Measurements from ENCODE around the gene DNAH5. TPM values are rescaled to one million over a fixed set of nuclear protein-coding genes. Genes with fewer than 3 reads are reported as not detected.

Gene DNAH5
- total and polyA plus RNA-seq, 2 of the 8 experiments (the other 6 are each of a cell fraction or from before 2014, with no cell fraction given) = 0.30 to 0.73 TPM

DNA sequence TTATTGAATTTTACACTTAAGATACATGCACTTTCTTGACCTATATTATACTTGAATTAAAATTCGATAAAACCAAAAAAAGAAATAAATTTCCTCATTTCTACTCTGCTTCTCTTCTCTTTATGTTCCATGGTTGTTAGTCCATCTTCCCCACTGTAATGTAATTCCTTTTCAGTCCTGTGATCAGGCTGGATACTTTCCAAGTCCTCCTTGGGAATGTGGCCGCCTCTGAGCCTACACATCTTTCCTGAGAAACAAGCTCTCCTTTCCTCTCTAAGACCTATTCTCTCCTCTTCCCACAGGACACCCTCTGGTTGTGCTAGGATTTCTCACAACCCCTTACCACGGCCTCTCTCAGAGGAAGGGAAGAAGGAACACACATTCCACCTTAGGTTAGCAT is 285.1 kb downstream of the DNAH5 start:
- Histone ChIP-seq H3K4ac (replicated peaks; ENCODE audit: insufficient read length, low read depth, low read length) (no peak overlapping the region), H2AK5ac (ENCODE audit: low read depth, low read length) (no peak overlapping the region), H3K27ac (ENCODE audit: low read depth, low read length) (no peak overlapping the region), H3K79me1 (ENCODE audit: low read depth, low read length) (0 out of 2 replicates have a peak, but pooled peaks cover 2% of the 10 kb centered on the region), H3K4me2 (ENCODE audit: insufficient read depth in 1 of 2, low read depth in 2 of 2, low read length in 2 of 2) (no peak overlapping the region), H3K56ac (replicated peaks; ENCODE audit: insufficient read length, low read depth, low read length) (no peak overlapping the region), H2BK20ac (ENCODE audit: low read length) (no peak overlapping the region), H2AFZ (ENCODE audit: low read length) (no peak overlapping the region), H3K9ac (replicated peaks in 1 of 4; ENCODE audit: extremely low read depth in 1 of 4, low read depth in 3 of 4, low read length in 3 of 4) (no peak overlapping the region), H3K4me1 (replicated peaks in 1 of 4; ENCODE audit: control insufficient read depth in 3 of 4, insufficient read depth in 4 of 4, low read length in 3 of 4) (no peaks in the 10 kb centered on the region), H2BK15ac (ENCODE audit: low read length) (no peak overlapping the region), H3K4me3 (ENCODE audit: extremely low read depth in 1 of 4, insufficient read depth in 2 of 4, low read depth in 3 of 4, low read length in 4 of 4) (no peak overlapping the region), H3K18ac (ENCODE audit: extremely low read depth, low read length) (no peak overlapping the region), H4K5ac (ENCODE audit: insufficient read length, low read depth, low read length) (no peak overlapping the region), H3K79me2 (ENCODE audit: control insufficient read depth in 1 of 2, insufficient read depth in 2 of 2, low read length in 2 of 2) (no peaks in the 10 kb centered on the region), H3K14ac (ENCODE audit: insufficient read length) (no peak overlapping the region), H3K23ac (ENCODE audit: insufficient read length) (no peak overlapping the region), H3K27me3 (replicated peaks in 1 of 4; ENCODE audit: control insufficient read depth in 3 of 4, extremely low read depth in 1 of 4, insufficient read depth in 3 of 4, low read length in 3 of 4) (no peaks in the 10 kb centered on the region), H3K23me2 (ENCODE audit: low read depth, low read length) (peaks cover 2% of the 10 kb centered on the region; the same call in 1 of the 2 replicates), H2BK120ac (replicated peaks; ENCODE audit: low read depth, low read length) (no peak overlapping the region), H4K20me1 (replicated peaks in 1 of 2; ENCODE audit: control insufficient read depth in 1 of 2, insufficient read depth in 2 of 2, low read length in 2 of 2) (no peaks in the 10 kb centered on the region), H2BK12ac (ENCODE audit: low read depth, low read length) (no peak overlapping the region), H3K36me3 (ENCODE audit: control insufficient read depth in 2 of 4, insufficient read depth in 4 of 4, low read length in 3 of 4) (no peaks in the 10 kb centered on the region), H4K91ac (replicated peaks; ENCODE audit: insufficient read length, low read length) (no peak overlapping the region), H3K9me3 (ENCODE audit: insufficient read depth in 2 of 2, low read depth in 1 of 2, low read length in 1 of 2) (no peaks in the 10 kb centered on the region), H4K8ac (ENCODE audit: extremely low read depth, insufficient read depth, low read length) (no peak overlapping the region), H2BK5ac (ENCODE audit: low read depth, low read length) (no peak overlapping the region)
- CTCF ChIA-PET (ENCODE audit: partially characterized antibody) = interaction anchor here (0.6 to 1.4 kb wide), 7 partner anchors 8 to 206 kb away, joined by 3 to 4 read pairs (median 3); no protein-coding TSS in a partner anchor
- no peak for TF ChIP-seq BRCA1 (IDR thresholded peaks at IDR 0.05; ENCODE audit: low read depth, low read length)
- no peak for TF ChIP-seq MAFK (IDR thresholded peaks at IDR 0.05; ENCODE audit: low read depth, low read length)
- TF ChIP-seq MAX (IDR thresholded peaks at IDR 0.05) = no peak
- no peak for TF ChIP-seq POLR2AphosphoS5 (IDR thresholded peaks at IDR 0.05; ENCODE audit: low read depth, low read length)
- no peak for TF ChIP-seq CTBP2 (IDR thresholded peaks at IDR 0.05; ENCODE audit: borderline replicate concordance, insufficient read depth, insufficient read length, low read length)
- no peak for TF ChIP-seq EZH2 (IDR thresholded peaks at IDR 0.05; ENCODE audit: low read depth, low read length, severe bottlenecking)
- TF ChIP-seq TEAD4 (IDR thresholded peaks at IDR 0.05; ENCODE audit: low read depth, low read length) = no peak
- no peak for TF ChIP-seq RBBP5 (IDR thresholded peaks at IDR 0.05; ENCODE audit: borderline replicate concordance, low read depth, low read length)
- POLR2A ChIA-PET (ENCODE audit: partially characterized antibody) = no interaction called here
- WGBS, 2 experiments (ENCODE audit: extremely low coverage in 1 of 2, insufficient coverage in 1 of 2, insufficient read length in 1 of 2, insufficient replicate concordance in 2 of 2, low coverage in 1 of 2, low lambda C conversion rate in 2 of 2, missing lambda C conversion rate in 1 of 2) = 93 to 100% methylated on average over 1 to 3 of the region's 3 CpGs
- FAIRE-seq (no peak), DNase-seq (ENCODE audit: low read depth in 1 of 2, low spot score in 2 of 2) (no peak)

Measured in H1 (cell line).